OCI-LY1 (cell line): ENCODE measurements around the gene AKR7A2.

Source experiments
- CTCF ChIP-seq: fragments of 200-600 bp; sonication (generic), shearing (Covaris generic); IDR thresholded peaks from 2 replicates; pipeline ENCODE4 v1.5.1; 2017; ENCODE audit warnings: mild to moderate bottlenecking, antibody characterized with exemption, low read length, moderate library complexity, mixed read lengths
- EZH2 ChIP-seq: fragments of 200-600 bp; sonication (generic), shearing (Covaris generic); IDR thresholded peaks from 2 replicates; pipeline ENCODE4 v1.8.0; 2017; ENCODE audit warnings: borderline replicate concordance, mixed run types, mild to moderate bottlenecking, antibody characterized with exemption, low read length, moderate library complexity, mixed read lengths

- no peak for TF ChIP-seq CTCF
- TF ChIP-seq EZH2: no peak
Observed at GRCh38 chr1:19360432-19360831, 48.5 kb upstream of the AKR7A2 start.
